Measurements from ENCODE around the gene A4GALT.

Gene A4GALT

DNA sequence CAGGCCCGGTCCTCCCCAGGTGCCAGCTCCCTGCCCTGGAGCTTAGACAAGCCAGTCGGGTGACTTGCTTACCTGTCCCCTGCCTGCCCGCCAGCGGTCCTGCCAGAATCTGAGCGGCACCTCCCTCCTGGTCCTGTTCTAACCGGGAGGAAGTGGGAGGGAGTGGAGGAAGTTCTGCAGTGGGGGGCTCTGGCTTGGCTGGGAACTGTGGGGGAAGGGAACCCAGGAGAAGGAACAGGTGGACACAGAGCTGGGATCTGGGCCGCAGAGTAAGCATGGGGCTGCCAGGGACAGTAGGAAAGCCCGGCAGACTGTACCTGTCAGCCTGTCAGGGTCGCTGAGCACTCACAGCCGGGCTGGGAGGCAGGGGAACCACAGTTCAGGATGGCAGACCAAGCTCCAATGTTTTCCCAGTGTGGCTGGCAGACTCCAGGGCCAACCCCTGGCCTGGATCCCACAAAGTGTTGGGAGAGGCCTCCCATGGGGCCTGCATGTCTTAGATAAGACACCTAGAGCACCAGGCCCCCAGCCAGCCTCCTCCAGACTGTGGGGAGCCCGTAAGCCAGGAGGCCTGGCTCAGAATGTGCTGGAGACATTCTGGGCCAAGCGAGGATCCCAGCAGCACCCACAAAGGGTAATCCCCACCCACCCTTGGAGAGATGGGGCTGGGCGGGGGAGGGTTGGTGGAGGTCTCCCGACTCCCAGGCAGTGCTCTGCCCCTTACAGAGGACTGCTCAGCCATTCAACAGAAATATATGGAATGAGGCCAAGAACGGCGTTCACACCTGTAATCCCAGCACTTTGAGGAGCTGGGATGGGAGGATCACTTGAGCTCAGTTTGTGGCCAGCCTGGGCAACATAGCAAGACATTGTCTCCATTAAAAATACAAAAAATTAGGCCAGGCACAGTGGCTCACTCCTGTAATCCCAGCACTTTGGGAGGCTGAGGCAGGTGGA, 73.8 kb downstream of the A4GALT start:
- no peak for DNase-seq

DNA sequence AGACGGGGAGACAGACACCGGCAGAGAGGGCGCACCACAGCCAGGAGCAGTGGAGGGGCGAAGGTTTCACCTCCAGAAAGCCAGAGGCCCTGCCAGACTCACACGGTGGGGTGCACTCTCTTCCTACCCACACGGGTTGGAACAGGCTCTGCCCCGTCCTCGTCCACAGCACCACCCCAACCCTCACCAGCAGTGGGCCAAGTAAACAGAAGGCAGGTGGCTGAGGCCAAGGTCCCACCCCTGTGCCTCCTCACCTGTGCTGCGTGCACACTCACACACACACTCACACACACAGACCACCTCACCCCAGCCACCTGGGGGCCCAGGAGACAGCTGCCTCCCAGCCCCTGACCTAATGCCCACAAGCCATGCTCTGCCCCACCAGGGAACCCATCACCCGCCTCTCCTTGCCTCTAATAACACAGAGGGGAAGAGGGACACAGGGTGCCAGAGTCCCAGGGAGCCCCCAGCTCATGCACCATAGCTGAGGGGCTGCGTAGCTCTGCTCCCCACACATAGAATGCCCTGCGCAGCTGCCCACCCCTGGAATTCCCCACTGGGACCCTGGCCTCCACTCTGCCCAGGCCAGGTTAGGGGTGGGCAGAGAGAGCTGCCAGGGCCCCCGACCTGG, 74.6 kb downstream of the A4GALT start:
- no peak for DNase-seq

DNA sequence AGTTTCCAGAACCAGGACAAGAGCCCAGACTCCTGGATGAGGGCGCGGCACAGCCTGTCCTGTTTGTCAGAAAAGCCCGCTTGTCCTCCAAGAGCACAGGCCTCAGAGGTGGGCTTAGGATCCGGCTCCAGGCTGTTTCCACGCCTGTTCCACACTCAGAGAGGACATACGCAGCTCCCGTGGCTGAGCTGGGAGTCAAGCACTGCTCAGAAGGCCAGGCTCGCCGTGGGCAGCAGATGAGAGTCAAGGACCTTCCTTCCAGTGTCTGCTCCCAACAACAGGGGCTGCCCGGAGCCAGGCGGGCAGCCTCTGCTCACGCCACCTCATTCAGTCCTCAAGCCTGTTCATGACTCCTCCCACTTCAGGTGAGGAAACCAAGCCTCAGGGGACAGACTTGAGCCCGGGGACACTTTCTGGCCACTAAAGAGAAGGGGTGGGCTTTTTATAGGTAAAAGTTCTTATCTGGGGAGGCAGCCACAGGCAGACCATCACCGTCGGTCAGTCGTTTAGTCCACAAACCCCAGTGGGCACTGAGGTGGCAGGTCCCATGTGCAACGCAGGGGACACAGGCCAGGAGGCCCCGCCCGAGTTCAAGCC, 75.2 kb downstream of the A4GALT start:
- DNase-seq, result no peak

DNA sequence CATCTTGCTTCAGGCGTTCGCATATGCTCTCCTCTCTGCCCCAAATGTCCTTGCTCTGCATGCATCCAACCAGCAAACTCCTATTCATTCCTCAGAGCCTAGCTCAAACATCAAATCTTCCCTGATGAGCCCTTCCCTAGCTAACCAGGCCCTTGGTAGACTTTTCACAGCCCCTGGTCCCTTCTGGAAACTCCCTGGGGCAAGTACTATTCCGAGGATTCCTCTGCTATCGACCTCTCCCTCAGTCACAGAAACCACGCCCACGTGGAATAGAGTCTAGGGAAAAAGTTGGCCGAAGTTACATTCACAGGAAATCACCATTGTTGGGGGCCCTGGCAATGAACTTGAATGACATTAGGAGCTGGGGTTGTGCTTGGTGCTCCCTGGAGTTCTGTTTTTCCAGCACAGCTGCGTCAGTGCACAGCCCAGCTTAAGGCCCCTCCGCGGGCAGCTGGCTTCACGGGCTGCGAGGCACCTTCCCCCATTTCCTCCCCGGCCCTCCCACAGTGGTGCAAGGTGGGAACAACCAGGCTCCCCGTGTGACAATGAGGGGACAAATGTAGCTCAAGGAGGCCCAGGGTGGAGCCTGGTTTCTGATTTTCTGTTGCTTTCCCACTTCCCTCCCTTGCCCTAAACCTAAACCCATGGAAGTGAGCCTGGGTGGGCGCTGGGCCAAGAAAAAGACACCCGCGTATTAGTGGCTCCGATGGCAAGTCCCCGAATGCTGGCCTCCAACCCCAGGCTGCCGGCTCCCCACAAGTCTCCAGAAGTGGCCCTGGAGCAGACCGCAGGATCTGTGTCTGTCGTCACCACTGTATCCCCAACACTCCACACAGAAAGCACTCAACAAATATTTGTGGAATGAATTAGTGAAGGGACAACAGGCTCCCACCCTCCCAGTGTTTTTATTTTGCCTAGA, 76.0 kb downstream of the A4GALT start:
- no peak for DNase-seq

DNA sequence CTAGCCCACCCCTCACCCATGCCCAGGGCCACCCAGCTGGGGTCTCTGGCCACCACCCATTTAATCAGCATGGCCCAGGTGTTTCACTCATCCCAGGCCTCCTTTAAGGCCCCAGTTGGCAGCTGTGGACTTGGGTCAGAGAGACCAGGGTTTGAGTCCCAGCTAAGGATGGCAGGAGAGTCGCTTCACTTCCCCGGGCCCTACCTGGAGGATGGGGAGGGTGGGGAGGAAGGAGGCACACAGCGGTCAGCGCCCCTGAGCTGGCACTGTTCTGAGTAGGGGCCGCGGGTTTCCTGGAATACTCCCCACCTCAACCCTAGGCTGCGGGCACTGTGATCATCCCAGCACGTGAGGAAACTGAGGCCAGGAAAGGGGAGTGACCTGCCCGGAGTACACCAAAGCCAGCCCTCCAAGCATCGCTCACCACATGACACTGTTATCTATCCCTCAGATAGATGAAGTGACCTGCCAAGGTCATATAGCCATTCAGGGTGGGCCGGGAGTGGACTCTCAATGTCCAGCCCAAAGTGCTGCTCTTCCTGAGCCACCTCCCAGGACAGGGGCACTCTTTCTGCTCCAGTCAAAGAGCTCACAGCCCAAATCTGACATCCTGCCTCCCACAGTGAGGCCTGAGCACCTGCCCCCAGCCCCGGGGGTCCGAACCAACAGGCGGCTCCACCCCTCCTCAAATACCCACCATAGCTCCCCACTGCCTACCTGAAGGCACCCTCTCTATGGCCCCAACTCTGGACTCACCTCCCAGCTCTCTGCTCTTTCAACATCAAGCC, 76.8 kb downstream of the A4GALT start:
- DNase-seq, result no peak

DNA sequence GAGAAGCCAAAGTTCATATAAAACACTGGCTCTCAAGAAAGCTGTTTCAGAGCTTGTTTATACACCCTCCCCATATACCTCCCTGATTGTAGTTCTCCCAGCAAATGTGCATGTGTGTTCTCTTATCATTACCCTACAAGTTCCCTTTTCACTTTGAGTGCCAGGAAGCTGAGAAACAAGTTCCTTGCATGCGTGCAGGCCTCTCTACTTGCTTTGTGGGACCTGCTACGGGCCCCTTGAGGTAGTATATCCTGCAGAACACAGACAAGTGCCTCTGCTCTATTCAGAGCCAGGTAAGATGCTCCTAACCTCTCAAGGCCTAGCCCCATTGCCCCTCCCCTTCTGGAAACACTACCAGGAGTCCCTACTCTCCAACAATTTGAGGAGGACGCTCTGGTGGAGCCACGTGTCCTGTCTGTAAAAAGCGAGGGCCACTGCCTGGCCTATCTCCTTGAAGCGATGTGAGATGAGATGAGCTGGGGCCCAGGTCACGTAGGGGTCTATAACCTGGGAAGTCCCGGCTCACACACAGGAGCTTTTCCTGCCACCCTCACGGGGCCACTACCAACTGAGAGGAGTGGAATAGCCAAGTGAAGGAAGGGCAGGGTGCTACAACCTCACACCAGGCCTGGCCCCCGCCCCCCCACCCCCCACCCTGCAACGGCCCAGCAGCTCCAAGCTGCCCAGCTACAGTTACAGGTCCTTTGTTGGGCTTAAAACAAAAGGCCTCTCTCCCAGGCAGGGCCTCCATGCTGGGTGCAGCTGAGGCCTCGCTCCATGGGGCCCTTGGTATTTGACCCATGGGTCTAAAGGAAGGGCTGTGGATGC, 77.7 kb downstream of the A4GALT start:
- no peak for DNase-seq
